ENCODE data around the gene RBM28. TPM values are rescaled to one million over a fixed set of nuclear protein-coding genes. Genes with fewer than 3 reads are reported as not detected.

The RBM28 gene
- polyA plus RNA-seq (ENCODE audit: insufficient read length in 10 of 10), result 10 to 100 TPM; 26.2 to 47.8 (median 36.6) TPM
- long read RNA-seq, donor 1, full-length matches to known transcripts, result 2 of 2 reads
- long read RNA-seq, donor 1, partial matches to known transcripts, result 0 of 2 reads
- long read RNA-seq, donor 1, other reads (novel, unspliced or antisense), result 0 of 2 reads
- long read RNA-seq, donor 2, full-length matches to known transcripts, result 2 of 2 reads
- long read RNA-seq, donor 2, partial matches to known transcripts, result 0 of 2 reads
- long read RNA-seq, donor 2, other reads (novel, unspliced or antisense), result 0 of 2 reads
- long read RNA-seq, donor 3, result 0 reads
- long read RNA-seq, donor 4, result 0 reads
- long read RNA-seq, donor 5, partial matches to known transcripts, result 5 of 5 reads
- long read RNA-seq, donor 5, other reads (novel, unspliced or antisense), result 0 of 5 reads
- long read RNA-seq, donor 6, full-length matches to known transcripts, result 1 of 6 reads
- long read RNA-seq, donor 6, partial matches to known transcripts, result 5 of 6 reads
- long read RNA-seq, donor 6, other reads (novel, unspliced or antisense), result 0 of 6 reads
- long read RNA-seq, donor 7, full-length matches to known transcripts, result 2 of 2 reads
- long read RNA-seq, donor 7, partial matches to known transcripts, result 0 of 2 reads
- long read RNA-seq, donor 7, other reads (novel, unspliced or antisense), result 0 of 2 reads
- long read RNA-seq, donor 8, full-length matches to known transcripts, result 1 of 1 reads
- long read RNA-seq, donor 8, partial matches to known transcripts, result 0 of 1 reads
- long read RNA-seq, donor 8, other reads (novel, unspliced or antisense), result 0 of 1 reads
- long read RNA-seq, donor 9, result 0 reads

- peak; percentile 93 to 96 (median 94) for DNase-seq
Observed at GRCh38 chr7:128343554-128344430, at the start of gene RBM28. Gene RBM28 (minus strand): TSS chr7:128343908. CDS start chr7:128343793, 115 bp downstream.

GRCh38 chr7:128392446-128393327, 49.0 kb upstream of the RBM28 start:
- no peak for DNase-seq

- DNase-seq, result no peak
Observed at GRCh38 chr7:128391805-128392204, 48.1 kb upstream of the RBM28 start.

GRCh38 chr7:128390871-128391565, 47.3 kb upstream of the RBM28 start:
- no peak for DNase-seq

GRCh38 chr7:128389618-128390329, 46.1 kb upstream of the RBM28 start:
- no peak for DNase-seq

GRCh38 chr7:128389085-128389617, 45.4 kb upstream of the RBM28 start:
- DNase-seq, result no peak

GRCh38 chr7:128388145-128388485, 44.4 kb upstream of the RBM28 start:
- DNase-seq, result no peak

GRCh38 chr7:128387216-128388144, 43.8 kb upstream of the RBM28 start:
- peak; percentile 70 to 90 (median 86) for DNase-seq

- DNase-seq, result no peak
Observed at GRCh38 chr7:128385988-128386925, 42.5 kb upstream of the RBM28 start.

- DNase-seq, result no peak
Observed at GRCh38 chr7:128384726-128385125, 41.0 kb upstream of the RBM28 start.

- no peak for DNase-seq
Observed at GRCh38 chr7:128383776-128384175, 40.1 kb upstream of the RBM28 start.

- no peak for DNase-seq
Observed at GRCh38 chr7:128381161-128381821, 37.6 kb upstream of the RBM28 start.

GRCh38 chr7:128380483-128381106, 36.9 kb upstream of the RBM28 start:
- DNase-seq, result no peak

GRCh38 chr7:128379900-128380479, 36.3 kb upstream of the RBM28 start:
- no peak for DNase-seq

GRCh38 chr7:128378637-128379036, 34.9 kb upstream of the RBM28 start:
- no peak for DNase-seq
